Neural cell (in vitro differentiated cells): Measurements from ENCODE around the gene RTN4RL1. TPM values are rescaled to one million over a fixed set of nuclear protein-coding genes. Genes with fewer than 3 reads are reported as not detected.
A peak's percentile ranks its signal among the peaks of the same experiment; 100 is the strongest.

Experiments
- H2AFZ ChIP-seq: fragments of 200-600, 300-800 bp; sonication (generic), shearing (Covaris generic); 2 replicates; pipeline ENCODE4 v1.6.0; 2014; ENCODE audit warnings: low read depth, mild to moderate bottlenecking, antibody characterized with exemption, low read length, moderate library complexity
- H3F3A ChIP-seq: fragments of 200-600 bp; shearing (Covaris generic); 2 replicates; pipeline ENCODE4 v1.6.1; 2016; ENCODE audit warnings: mild to moderate bottlenecking, moderate library complexity, mixed read lengths, antibody characterized with exemption, low read length; ENCODE audit not compliant: insufficient read depth, poor library complexity, severe bottlenecking
- H3K27ac ChIP-seq: fragments of 200-600, 300-800 bp; sonication (generic), shearing (Covaris generic); 2 replicates; pipeline ENCODE4 v1.5.1; 2014; ENCODE audit warnings: mild to moderate bottlenecking, low read length, moderate library complexity
- H3K27me3 ChIP-seq: fragments of 300-800, 200-600 bp; sonication (generic), shearing (Covaris generic); 2 replicates; pipeline ENCODE4 v1.6.0; 2014; ENCODE audit warnings: mild to moderate bottlenecking, low read depth, low read length, moderate library complexity; ENCODE audit not compliant: insufficient read depth
- H3K36me3 ChIP-seq: fragments of 300-800, 200-600 bp; sonication (generic), shearing (Covaris generic); 2 replicates; pipeline ENCODE4 v1.5.1; 2014; ENCODE audit warnings: mild to moderate bottlenecking, antibody characterized with exemption, low read length, moderate library complexity; ENCODE audit not compliant: insufficient read depth
- H3K4me2 ChIP-seq: fragments of 300-800, 200-600 bp; sonication (generic), shearing (Covaris generic); 2 replicates; pipeline ENCODE4 v1.6.0; 2014; ENCODE audit warnings: mild to moderate bottlenecking, low read length
- H3K4me3 ChIP-seq: fragments of 300-800, 200-600 bp; sonication (generic), shearing (Covaris generic); 2 replicates; pipeline ENCODE4 v1.5.1; 2014; ENCODE audit warnings: mild to moderate bottlenecking, low read length, moderate library complexity
- H3K79me2 ChIP-seq: fragments of 200-600 bp; shearing (Covaris generic); replicated peaks from 2 replicates; pipeline ENCODE4 v1.6.0; 2014; ENCODE audit warnings: mild to moderate bottlenecking, low read length, moderate library complexity; ENCODE audit not compliant: insufficient read depth
- H3K9ac ChIP-seq: fragments of 300-800, 200-600 bp; sonication (generic), shearing (Covaris generic); 2 replicates; pipeline ENCODE4 v1.6.1; 2016; ENCODE audit warnings: mild to moderate bottlenecking, low read length, mixed read lengths
- H3K9me2 ChIP-seq: fragments of 200-600 bp; shearing (Covaris generic); 2 replicates; pipeline ENCODE4 v1.6.1; 2016; ENCODE audit warnings: mild to moderate bottlenecking, low read length, mixed read lengths; ENCODE audit not compliant: insufficient read depth
- H3K9me3 ChIP-seq: fragments of 200-600, 300-800 bp; sonication (generic), shearing (Covaris generic); 2 replicates; pipeline ENCODE4 v1.6.1; 2016; ENCODE audit warnings: mild to moderate bottlenecking, mixed run types, low read length, moderate library complexity, mixed read lengths
- H4K20me1 ChIP-seq: fragments of 200-600 bp; shearing (Covaris generic); 2 replicates; pipeline ENCODE4 v1.6.1; 2016; ENCODE audit warnings: mild to moderate bottlenecking, mixed run types; ENCODE audit not compliant: insufficient read depth
- EP300 ChIP-seq: fragments of 450-650 bp; conservative IDR thresholded peaks from 2 replicates; pipeline ENCODE4 v1.6.1; 2014; ENCODE audit warnings: antibody characterized with exemption, mild to moderate bottlenecking, moderate library complexity; ENCODE audit not compliant: poor library complexity, severe bottlenecking
- EZH2 ChIP-seq: fragments of 200-600, 300-800 bp; shearing (Covaris generic), sonication (generic); IDR thresholded peaks from 2 replicates; pipeline ENCODE4 v1.6.1; 2014; ENCODE audit warnings: antibody characterized with exemption, low read length, borderline replicate concordance, mild to moderate bottlenecking; ENCODE audit not compliant: insufficient read depth, poor library complexity, severe bottlenecking
- MXI1 ChIP-seq: fragments of 450-650 bp; conservative IDR thresholded peaks from 2 replicates; pipeline ENCODE4 v1.6.1; 2014; ENCODE audit warnings: antibody characterized with exemption, mild to moderate bottlenecking; ENCODE audit not compliant: poor library complexity, severe bottlenecking
- POLR2AphosphoS5 ChIP-seq: IDR thresholded peaks from 2 replicates; pipeline ENCODE4 v1.6.1; 2012
- RAD21 ChIP-seq: fragments of 450-650 bp; conservative IDR thresholded peaks from 2 replicates; pipeline ENCODE4 v1.6.1; 2014; ENCODE audit warnings: antibody characterized with exemption, mild to moderate bottlenecking, moderate library complexity
- REST ChIP-seq: IDR thresholded peaks from 2 replicates; pipeline ENCODE4 v1.6.1; 2012; ENCODE audit warnings: borderline replicate concordance
- SMC3 ChIP-seq: fragments of 450-650 bp; conservative IDR thresholded peaks from 2 replicates; pipeline ENCODE4 v1.6.1; 2014; ENCODE audit warnings: antibody characterized with exemption, mild to moderate bottlenecking, moderate library complexity; ENCODE audit not compliant: poor library complexity
- TAF1 ChIP-seq: IDR thresholded peaks from 2 replicates; pipeline ENCODE4 v1.6.1; 2012; ENCODE audit warnings: low read depth
- polyA plus RNA-seq: library from polyadenylated mRNA; depleted of rRNA; stranded (reverse); fragments of >200 nt; gene quantifications from 2 replicates; pipeline ENCODE4 v1.2.3, GENCODE V29; 2014
- TF ChIP-seq, protein P1 (sequence below): fragments of 450-650 bp; IDR thresholded peaks from 2 replicates; pipeline ENCODE4 v1.5.1; 2014; ENCODE audit warnings: antibody characterized with exemption, mild to moderate bottlenecking, moderate library complexity; ENCODE audit not compliant: poor library complexity, severe bottlenecking

RTN4RL1 gene
- polyA plus RNA-seq, 1 donor from 2014 or later: 8.1 TPM

GRCh38 chr17:1928976-1929375, 96.2 kb downstream of the RTN4RL1 start:
- no peaks in the 10 kb centered on the region for H3K36me3 ChIP-seq
- no peaks in the 10 kb centered on the region for H3K9me2 ChIP-seq
- no peaks in the 10 kb centered on the region for H3F3A ChIP-seq
- no peaks in the 10 kb centered on the region for H3K9me3 ChIP-seq
- H4K20me1 ChIP-seq: no peaks in the 10 kb centered on the region
- H3K4me3 ChIP-seq: no peak overlapping the region
- H2AFZ ChIP-seq: no peak overlapping the region
- H3K9ac ChIP-seq: no peak overlapping the region
- H3K27me3 ChIP-seq: no peaks in the 10 kb centered on the region
- TF ChIP-seq RAD21 (no peak), REST (no peak), TAF1 (no peak), SMC3 (no peak), MXI1 (no peak), EZH2 (no peak)
- TF ChIP-seq, protein P1, sequence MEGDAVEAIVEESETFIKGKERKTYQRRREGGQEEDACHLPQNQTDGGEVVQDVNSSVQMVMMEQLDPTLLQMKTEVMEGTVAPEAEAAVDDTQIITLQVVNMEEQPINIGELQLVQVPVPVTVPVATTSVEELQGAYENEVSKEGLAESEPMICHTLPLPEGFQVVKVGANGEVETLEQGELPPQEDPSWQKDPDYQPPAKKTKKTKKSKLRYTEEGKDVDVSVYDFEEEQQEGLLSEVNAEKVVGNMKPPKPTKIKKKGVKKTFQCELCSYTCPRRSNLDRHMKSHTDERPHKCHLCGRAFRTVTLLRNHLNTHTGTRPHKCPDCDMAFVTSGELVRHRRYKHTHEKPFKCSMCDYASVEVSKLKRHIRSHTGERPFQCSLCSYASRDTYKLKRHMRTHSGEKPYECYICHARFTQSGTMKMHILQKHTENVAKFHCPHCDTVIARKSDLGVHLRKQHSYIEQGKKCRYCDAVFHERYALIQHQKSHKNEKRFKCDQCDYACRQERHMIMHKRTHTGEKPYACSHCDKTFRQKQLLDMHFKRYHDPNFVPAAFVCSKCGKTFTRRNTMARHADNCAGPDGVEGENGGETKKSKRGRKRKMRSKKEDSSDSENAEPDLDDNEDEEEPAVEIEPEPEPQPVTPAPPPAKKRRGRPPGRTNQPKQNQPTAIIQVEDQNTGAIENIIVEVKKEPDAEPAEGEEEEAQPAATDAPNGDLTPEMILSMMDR: no peak
- H3K27ac ChIP-seq: peak overlapping the region; percentile 18
- no peak overlapping the region for H3K4me2 ChIP-seq
- H3K79me2 ChIP-seq: no peaks in the 10 kb centered on the region

DNA sequence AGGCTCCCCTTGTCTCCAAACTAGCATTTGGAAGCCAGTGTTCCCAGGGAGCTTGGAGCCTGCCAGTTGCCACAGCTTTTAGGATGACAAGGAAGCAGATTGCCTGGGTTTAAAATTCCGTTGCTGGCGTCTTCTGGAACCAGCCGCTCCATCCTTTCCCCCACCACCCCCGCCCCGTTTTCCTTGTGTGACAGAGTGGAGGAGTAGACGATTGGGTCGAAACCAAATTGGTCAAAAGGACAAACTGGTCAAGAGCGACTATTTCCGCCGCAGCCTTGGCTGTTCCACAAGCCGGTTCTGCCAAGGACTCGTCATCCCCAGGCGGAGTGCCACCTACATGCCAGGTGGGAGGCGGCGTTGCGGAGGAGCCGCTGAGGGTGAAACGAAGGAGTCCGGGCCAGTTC, 104.2 kb downstream of the RTN4RL1 start:
- no peak overlapping the region for H3K27ac ChIP-seq

More for the DNA sequence above, 104.2 kb downstream of the RTN4RL1 start:
- Histone ChIP-seq H3K9ac (no peak overlapping the region), H3K4me2 (no peak overlapping the region), H3K79me2 (no peaks in the 10 kb centered on the region), H3F3A (no peaks in the 10 kb centered on the region), H3K9me2 (no peaks in the 10 kb centered on the region), H3K9me3 (no peaks in the 10 kb centered on the region), H3K4me3 (no peak overlapping the region), H3K36me3 (no peaks in the 10 kb centered on the region), H3K27me3 (no peaks in the 10 kb centered on the region), H2AFZ (no peak overlapping the region), H4K20me1 (no peaks in the 10 kb centered on the region)
- TF ChIP-seq REST (no peak), EP300 (no peak), POLR2AphosphoS5 (no peak), SMC3 (no peak), TAF1 (no peak), EZH2 (no peak), MXI1 (no peak), RAD21 (no peak)
- TF ChIP-seq, protein P1: no peak
